MM.1S (cell line): ENCODE results near the gene WIPF2.

Experiments used
- DNase-seq: peaks from one replicate; pipeline ENCODE4 v3.0.0-alpha.2; 2015
- H2AFZ ChIP-seq: fragments of 300-600 bp; sonication (generic); 2 replicates; pipeline ENCODE4 v1.6.0; 2016; ENCODE audit warnings: antibody characterized with exemption, low read length
- H3F3A ChIP-seq: fragments of 300-600 bp; sonication (generic); 2 replicates; pipeline ENCODE4 v1.6.1; 2016; ENCODE audit warnings: mild to moderate bottlenecking, antibody characterized with exemption, low read length, moderate library complexity, mixed read lengths; ENCODE audit not compliant: insufficient read depth
- H3K27ac ChIP-seq: fragments of 300-600 bp; sonication (generic); 2 replicates; pipeline ENCODE4 v1.5.1; 2016; ENCODE audit warnings: mild to moderate bottlenecking, low read length
- H3K27me3 ChIP-seq: fragments of 300-600 bp; sonication (generic); replicated peaks from 2 replicates; pipeline ENCODE4 v1.6.0; 2016; ENCODE audit warnings: low read length; ENCODE audit not compliant: insufficient read depth
- H3K36me3 ChIP-seq: fragments of 300-600 bp; sonication (generic); replicated peaks from 2 replicates; pipeline ENCODE4 v1.6.1; 2016; ENCODE audit warnings: mild to moderate bottlenecking, low read length, mixed read lengths; ENCODE audit not compliant: insufficient read depth
- H3K4me1 ChIP-seq: fragments of 300-600 bp; sonication (generic); 2 replicates; pipeline ENCODE4 v1.6.1; 2016; ENCODE audit warnings: low read length, mixed read lengths
- H3K4me2 ChIP-seq: fragments of 300-600 bp; sonication (generic); 2 replicates; pipeline ENCODE4 v1.6.0; 2016; ENCODE audit warnings: low read depth, low read length
- H3K4me3 ChIP-seq: fragments of 300-600 bp; sonication (generic); 2 replicates; pipeline ENCODE4 v1.5.1; 2016; ENCODE audit warnings: low read length, mixed read lengths
- H3K79me2 ChIP-seq: fragments of 300-600 bp; sonication (generic); 2 replicates; pipeline ENCODE4 v1.6.1; 2016; ENCODE audit warnings: mixed run types, low read length, mixed read lengths
- H3K9ac ChIP-seq: fragments of 300-600 bp; sonication (generic); 2 replicates; pipeline ENCODE4 v1.6.1; 2016; ENCODE audit warnings: low read length, mixed read lengths
- H3K9me2 ChIP-seq: fragments of 300-600 bp; sonication (generic); replicated peaks from 2 replicates; pipeline ENCODE4 v1.6.1; 2016; ENCODE audit warnings: mild to moderate bottlenecking, low read length, mixed read lengths; ENCODE audit not compliant: insufficient read depth
- H3K9me3 ChIP-seq: fragments of 300-600 bp; sonication (generic); replicated peaks from 2 replicates; pipeline ENCODE4 v1.6.1; 2016; ENCODE audit warnings: mild to moderate bottlenecking, low read length, mixed read lengths; ENCODE audit not compliant: insufficient read depth
- H4K20me1 ChIP-seq: fragments of 300-600 bp; sonication (generic); 2 replicates; pipeline ENCODE4 v1.6.1; 2016; ENCODE audit warnings: mild to moderate bottlenecking, low read length, moderate library complexity, mixed read lengths; ENCODE audit not compliant: insufficient read depth
- EZH2 ChIP-seq: fragments of 300-600 bp; sonication (generic); optimal IDR thresholded peaks from 2 replicates; pipeline ENCODE3; 2017; ENCODE audit warnings: low read depth, mild to moderate bottlenecking, antibody characterized with exemption, low read length, mixed read lengths
- EZH2phosphoT487 ChIP-seq: fragments of 300-600 bp; sonication (generic); IDR thresholded peaks from 2 replicates; pipeline ENCODE4 v1.6.1; 2018; ENCODE audit warnings: antibody characterized with exemption, low read length
- TF ChIP-seq, protein P1 (sequence below): fragments of 300-600 bp; sonication (generic); IDR thresholded peaks from 2 replicates; pipeline ENCODE4 v1.5.1; 2016; ENCODE audit warnings: antibody characterized with exemption, low read length, mixed read lengths

The WIPF2 gene

DNA sequence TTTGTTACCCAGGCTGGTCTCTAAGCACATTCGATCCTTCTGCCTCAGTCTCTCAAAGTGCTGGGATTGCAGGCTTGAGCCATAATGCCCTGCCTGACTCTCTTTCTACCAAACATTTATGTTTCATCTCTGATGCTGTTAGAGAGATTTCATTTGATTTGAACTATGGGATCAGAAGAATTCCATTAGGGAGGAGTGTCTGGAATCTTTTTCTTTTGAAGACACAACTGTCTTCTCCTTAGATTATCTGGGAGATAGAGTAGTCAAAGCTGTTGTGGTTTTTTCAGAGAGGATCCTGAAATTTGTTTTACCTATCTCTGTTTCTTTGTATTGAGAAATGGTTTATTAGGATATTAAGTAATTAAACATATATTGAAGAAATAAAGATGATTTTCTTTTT is 29.4 kb downstream of the WIPF2 start:
- no peak overlapping the region for H3K9ac ChIP-seq
- H3K4me2 ChIP-seq, result no peak overlapping the region
- H4K20me1 ChIP-seq, result no peaks in the 10 kb centered on the region
- DNase-seq, result no peak
- no peak overlapping the region for H2AFZ ChIP-seq
- H3K27me3 ChIP-seq, result no peaks in the 10 kb centered on the region
- H3K9me2 ChIP-seq, result no peaks in the 10 kb centered on the region
- H3K27ac ChIP-seq, result no peak overlapping the region
- no peaks in the 10 kb centered on the region for H3K4me1 ChIP-seq
- TF ChIP-seq, protein P1, sequence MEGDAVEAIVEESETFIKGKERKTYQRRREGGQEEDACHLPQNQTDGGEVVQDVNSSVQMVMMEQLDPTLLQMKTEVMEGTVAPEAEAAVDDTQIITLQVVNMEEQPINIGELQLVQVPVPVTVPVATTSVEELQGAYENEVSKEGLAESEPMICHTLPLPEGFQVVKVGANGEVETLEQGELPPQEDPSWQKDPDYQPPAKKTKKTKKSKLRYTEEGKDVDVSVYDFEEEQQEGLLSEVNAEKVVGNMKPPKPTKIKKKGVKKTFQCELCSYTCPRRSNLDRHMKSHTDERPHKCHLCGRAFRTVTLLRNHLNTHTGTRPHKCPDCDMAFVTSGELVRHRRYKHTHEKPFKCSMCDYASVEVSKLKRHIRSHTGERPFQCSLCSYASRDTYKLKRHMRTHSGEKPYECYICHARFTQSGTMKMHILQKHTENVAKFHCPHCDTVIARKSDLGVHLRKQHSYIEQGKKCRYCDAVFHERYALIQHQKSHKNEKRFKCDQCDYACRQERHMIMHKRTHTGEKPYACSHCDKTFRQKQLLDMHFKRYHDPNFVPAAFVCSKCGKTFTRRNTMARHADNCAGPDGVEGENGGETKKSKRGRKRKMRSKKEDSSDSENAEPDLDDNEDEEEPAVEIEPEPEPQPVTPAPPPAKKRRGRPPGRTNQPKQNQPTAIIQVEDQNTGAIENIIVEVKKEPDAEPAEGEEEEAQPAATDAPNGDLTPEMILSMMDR, result no peak
- TF ChIP-seq EZH2 (no peak), EZH2phosphoT487 (no peak)
- no peaks in the 10 kb centered on the region for H3F3A ChIP-seq
- no peak overlapping the region for H3K4me3 ChIP-seq
- no peaks in the 10 kb centered on the region for H3K36me3 ChIP-seq
- peaks cover 56% of the 10 kb centered on the region for H3K79me2 ChIP-seq
- no peaks in the 10 kb centered on the region for H3K9me3 ChIP-seq

DNA sequence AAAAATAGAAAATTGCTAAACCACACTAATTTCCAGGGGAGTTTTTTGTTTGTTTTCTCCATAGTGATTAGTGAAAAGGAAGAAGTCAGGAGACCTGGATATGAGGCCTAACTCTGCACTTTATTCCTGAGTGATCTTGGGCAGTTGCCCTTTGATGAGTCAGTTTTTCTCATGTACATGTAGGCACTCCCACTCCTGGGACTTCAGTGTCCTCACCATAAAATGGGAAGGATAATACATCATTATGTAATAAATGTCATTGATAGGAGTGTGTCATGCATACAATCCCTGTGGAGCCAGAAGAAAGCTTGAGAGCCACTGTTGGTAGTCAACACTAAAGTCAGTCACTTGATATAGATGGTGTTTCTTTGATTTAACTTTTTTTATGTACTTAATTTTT is 32.5 kb downstream of the WIPF2 start:
- no peak for TF ChIP-seq EZH2
- TF ChIP-seq, protein P1, result no peak
- TF ChIP-seq EZH2phosphoT487, result no peak
- no peaks in the 10 kb centered on the region for H4K20me1 ChIP-seq
- no peaks in the 10 kb centered on the region for H3K9me2 ChIP-seq
- H3K27ac ChIP-seq, result no peak overlapping the region
- H3K4me1 ChIP-seq, result no peaks in the 10 kb centered on the region
- no peak overlapping the region for H3K4me2 ChIP-seq
- H3K4me3 ChIP-seq, result no peak overlapping the region
- no peak overlapping the region for H3K9ac ChIP-seq
- H2AFZ ChIP-seq, result no peak overlapping the region
- H3K27me3 ChIP-seq, result no peaks in the 10 kb centered on the region
- no peaks in the 10 kb centered on the region for H3F3A ChIP-seq
- no peaks in the 10 kb centered on the region for H3K9me3 ChIP-seq
- H3K79me2 ChIP-seq, result peaks cover 52% of the 10 kb centered on the region
- H3K36me3 ChIP-seq, result no peaks in the 10 kb centered on the region
- no peak for DNase-seq

DNA sequence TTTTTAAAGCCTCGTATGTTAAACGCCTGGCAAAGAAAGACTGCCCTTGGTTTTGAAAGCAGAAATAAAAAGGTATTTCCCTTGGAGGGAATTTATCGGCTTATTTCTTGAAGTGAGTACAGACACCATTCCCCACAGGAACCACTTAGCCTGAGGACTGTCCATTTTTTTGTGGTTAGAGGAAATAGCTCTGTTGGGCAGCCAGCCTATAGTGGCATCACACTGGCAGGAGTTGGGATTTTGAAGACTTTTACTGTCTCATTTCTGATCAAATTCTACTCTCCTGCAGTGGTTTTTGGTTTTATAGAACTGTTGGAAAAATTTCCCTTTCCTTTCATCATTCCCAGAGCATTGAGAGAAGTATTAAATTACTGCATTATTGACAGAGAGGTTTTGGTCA is 34.5 kb downstream of the WIPF2 start:
- Histone ChIP-seq H3K36me3 (no peaks in the 10 kb centered on the region; the same call in 1 of the 2 replicates), H3K9me2 (no peaks in the 10 kb centered on the region), H3K79me2 (peaks cover 43% of the 10 kb centered on the region), H3K27ac (no peak overlapping the region), H3F3A (no peaks in the 10 kb centered on the region), H3K9me3 (no peaks in the 10 kb centered on the region), H3K27me3 (no peaks in the 10 kb centered on the region), H4K20me1 (no peaks in the 10 kb centered on the region), H3K9ac (no peak overlapping the region), H3K4me1 (no peaks in the 10 kb centered on the region), H3K4me3 (no peak overlapping the region), H2AFZ (no peak overlapping the region), H3K4me2 (no peak overlapping the region)
- no peak for DNase-seq
- TF ChIP-seq EZH2phosphoT487 (no peak), EZH2 (no peak)
- TF ChIP-seq, protein P1, result no peak
